H1 (cell line): ENCODE results near the gene KCNH5. TPM values are rescaled to one million over a fixed set of nuclear protein-coding genes. Genes with fewer than 3 reads are reported as not detected.

Experiments
- CTCF ChIA-PET: fragments of 300-600 bp; sonication (Branson Sonifier 250); formaldehyde crosslinking; loops from one replicate; lab custom pipeline; 2021; ENCODE audit not compliant: partially characterized antibody; lab: Charles Lee
- POLR2A ChIA-PET: fragments of 300-600 bp; sonication (Branson Sonifier 250); formaldehyde crosslinking; loops from one replicate; lab custom pipeline; 2021; ENCODE audit warnings: inconsistent platforms; ENCODE audit not compliant: partially characterized antibody; lab: Charles Lee
- DNase-seq, 2 experiments: peaks; one replicate each; pipeline versions ENCODE4 v3.0.0 to v3.0.0-alpha.2; 2010 to 2022; ENCODE audit warnings: low spot score in 2 of 2, low read depth in 1 of 2, mixed read lengths in 1 of 2
- FAIRE-seq: peaks from 2 replicates; lab custom pipeline; 2011; peaks lifted over from hg19 to GRCh38; lab: Jason Lieb, UNC
- H2AFZ ChIP-seq: 2 replicates; pipeline ENCODE4 v1.8.1; 2012; ENCODE audit warnings: low read length, inconsistent platforms
- H2AK5ac ChIP-seq: 2 replicates; pipeline ENCODE4 v1.6.1; 2013; ENCODE audit warnings: low read depth, low read length
- H2BK120ac ChIP-seq: replicated peaks from 2 replicates; pipeline ENCODE3; 2013; ENCODE audit warnings: low read depth, low read length, inconsistent platforms
- H2BK12ac ChIP-seq: 2 replicates; pipeline ENCODE4 v1.6.1; 2013; ENCODE audit warnings: low read depth, low read length
- H2BK15ac ChIP-seq: 2 replicates; pipeline ENCODE4 v1.6.1; 2013; ENCODE audit warnings: low read length
- H2BK20ac ChIP-seq: 2 replicates; pipeline ENCODE4 v1.6.1; 2013; ENCODE audit warnings: low read length
- H2BK5ac ChIP-seq: 2 replicates; pipeline ENCODE4 v1.6.1; 2013; ENCODE audit warnings: low read depth, low read length
- H3K14ac ChIP-seq: 2 replicates; pipeline ENCODE4 v1.6.1; 2013; ENCODE audit warnings: inconsistent platforms; ENCODE audit not compliant: insufficient read length
- H3K18ac ChIP-seq: 2 replicates; pipeline ENCODE4 v1.6.1; 2013; ENCODE audit warnings: low read length; ENCODE audit errors: extremely low read depth
- H3K23ac ChIP-seq: 2 replicates; pipeline ENCODE4 v1.6.1; 2013; ENCODE audit warnings: inconsistent platforms; ENCODE audit not compliant: insufficient read length
- H3K23me2 ChIP-seq: 2 replicates; pipeline ENCODE4 v1.6.1; 2013; ENCODE audit warnings: low read depth, low read length
- H3K27ac ChIP-seq: 2 replicates; pipeline ENCODE4 v1.6.1; 2011; ENCODE audit warnings: low read depth, low read length, inconsistent platforms
- H3K27me3 ChIP-seq, 4 experiments: replicated peaks in 1 of 4; 1 replicate in 1 of 4; 2 replicates in 3 of 4; pipeline versions ENCODE4 v1.6.1 to v1.8.1; 2011 to 2013; ENCODE audit warnings: low read length in 3 of 4, mild to moderate bottlenecking in 3 of 4, inconsistent platforms in 2 of 4, mixed read lengths in 2 of 4, moderate library complexity in 1 of 4; ENCODE audit not compliant: control insufficient read depth in 3 of 4, insufficient read depth in 3 of 4; ENCODE audit errors: extremely low read depth in 1 of 4
- H3K36me3 ChIP-seq, 4 experiments: 2 replicates each; pipeline versions ENCODE4 v1.6.1 to v1.8.1; 2011 to 2013; ENCODE audit warnings: mild to moderate bottlenecking in 4 of 4, low read length in 3 of 4, moderate library complexity in 2 of 4, control low read depth in 1 of 4, inconsistent platforms in 1 of 4; ENCODE audit not compliant: insufficient read depth in 4 of 4, control insufficient read depth in 2 of 4
- H3K4ac ChIP-seq: replicated peaks from 2 replicates; pipeline ENCODE3; 2013; ENCODE audit warnings: low read length, low read depth, mixed read lengths, inconsistent platforms; ENCODE audit not compliant: insufficient read length
- H3K4me1 ChIP-seq, 4 experiments: replicated peaks in 1 of 4; 1 replicate in 1 of 4; 2 replicates in 3 of 4; pipeline versions ENCODE4 v1.6.1 to v1.8.1; 2011 to 2013; ENCODE audit warnings: low read length in 3 of 4, inconsistent platforms in 2 of 4, mixed read lengths in 1 of 4; ENCODE audit not compliant: insufficient read depth in 4 of 4, control insufficient read depth in 3 of 4
- H3K4me2 ChIP-seq, 2 experiments: 2 replicates each; pipeline versions ENCODE4 v1.6.1 to v1.8.1; 2011 to 2013; ENCODE audit warnings: low read depth in 2 of 2, low read length in 2 of 2, control low read depth in 1 of 2, inconsistent platforms in 1 of 2, mild to moderate bottlenecking in 1 of 2; ENCODE audit not compliant: insufficient read depth in 1 of 2
- H3K4me3 ChIP-seq, 4 experiments: fragments of 200-600, 300-600 bp in 1 of 4; sonication (generic), shearing (Covaris generic), sonication (Bioruptor Twin) in 1 of 4; 2 replicates each; pipeline versions ENCODE4 v1.5.1 to v1.8.1; 2011 to 2016; ENCODE audit warnings: low read length in 4 of 4, low read depth in 3 of 4, control low read depth in 2 of 4, inconsistent platforms in 2 of 4, mild to moderate bottlenecking in 2 of 4, mixed read lengths in 1 of 4, moderate library complexity in 1 of 4; ENCODE audit not compliant: insufficient read depth in 2 of 4; ENCODE audit errors: extremely low read depth in 1 of 4
- H3K56ac ChIP-seq: replicated peaks from 2 replicates; pipeline ENCODE3; 2013; ENCODE audit warnings: low read depth, mild to moderate bottlenecking, mixed read lengths, low read length, inconsistent platforms; ENCODE audit not compliant: insufficient read length
- H3K79me1 ChIP-seq: 2 replicates; pipeline ENCODE4 v1.6.1; 2013; ENCODE audit warnings: low read depth, low read length, control low read depth
- H3K79me2 ChIP-seq, 2 experiments: 2 replicates each; pipeline versions ENCODE4 v1.6.1 to v1.8.1; 2012 to 2013; ENCODE audit warnings: low read length in 2 of 2, mild to moderate bottlenecking in 2 of 2, inconsistent platforms in 1 of 2; ENCODE audit not compliant: insufficient read depth in 2 of 2, control insufficient read depth in 1 of 2
- H3K9ac ChIP-seq, 4 experiments: replicated peaks in 1 of 4; 1 replicate in 1 of 4; 2 replicates in 3 of 4; pipeline versions ENCODE4 v1.6.1 to v1.8.1; 2011 to 2013; ENCODE audit warnings: low read depth in 3 of 4, low read length in 3 of 4, control low read depth in 2 of 4, mild to moderate bottlenecking in 2 of 4, moderate library complexity in 2 of 4, inconsistent platforms in 1 of 4; ENCODE audit errors: extremely low read depth in 1 of 4
- H3K9me3 ChIP-seq, 2 experiments: 2 replicates each; pipeline versions ENCODE4 v1.6.1 to v1.8.1; 2012 to 2013; ENCODE audit warnings: mild to moderate bottlenecking in 2 of 2, moderate library complexity in 2 of 2, control low read depth in 1 of 2, inconsistent platforms in 1 of 2, low read depth in 1 of 2, low read length in 1 of 2, mixed read lengths in 1 of 2; ENCODE audit not compliant: insufficient read depth in 2 of 2
- H4K20me1 ChIP-seq, 2 experiments: replicated peaks in 1 of 2; 2 replicates each; pipeline versions ENCODE3 to v1.8.1; 2011 to 2013; ENCODE audit warnings: inconsistent platforms in 2 of 2, low read length in 2 of 2, mild to moderate bottlenecking in 1 of 2; ENCODE audit not compliant: insufficient read depth in 2 of 2, control insufficient read depth in 1 of 2
- H4K5ac ChIP-seq: 2 replicates; pipeline ENCODE4 v1.6.1; 2013; ENCODE audit warnings: low read length, low read depth, mixed read lengths, inconsistent platforms; ENCODE audit not compliant: insufficient read length
- H4K8ac ChIP-seq: 2 replicates; pipeline ENCODE4 v1.8.0; 2013; ENCODE audit warnings: mild to moderate bottlenecking, moderate library complexity, low read length, inconsistent platforms; ENCODE audit not compliant: insufficient read depth; ENCODE audit errors: extremely low read depth
- H4K91ac ChIP-seq: replicated peaks from 2 replicates; pipeline ENCODE3; 2013; ENCODE audit warnings: low read length, mixed read lengths, inconsistent platforms; ENCODE audit not compliant: insufficient read length
- ATF2 ChIP-seq: IDR thresholded peaks from 2 replicates; pipeline ENCODE4 v1.6.1; 2012; ENCODE audit warnings: low read length, inconsistent platforms
- CREB1 ChIP-seq: IDR thresholded peaks from 2 replicates; pipeline ENCODE4 v1.6.1; 2012; ENCODE audit warnings: inconsistent platforms
- CTBP2 ChIP-seq: IDR thresholded peaks from 2 replicates; pipeline ENCODE4 v1.7.0; 2011; ENCODE audit warnings: borderline replicate concordance, mild to moderate bottlenecking, moderate library complexity, mixed read lengths, low read length; ENCODE audit not compliant: insufficient read depth, insufficient read length
- FOSL1 ChIP-seq: IDR thresholded peaks from 2 replicates; pipeline ENCODE4 v1.6.1; 2011; ENCODE audit warnings: mild to moderate bottlenecking, low read depth, low read length, moderate library complexity; ENCODE audit not compliant: insufficient read depth
- GABPA ChIP-seq: IDR thresholded peaks from 2 replicates; pipeline ENCODE4 v1.6.1; 2011; ENCODE audit warnings: mild to moderate bottlenecking, low read length, moderate library complexity, borderline replicate concordance; ENCODE audit not compliant: insufficient read depth
- HDAC6 ChIP-seq: IDR thresholded peaks from one replicate; pipeline ENCODE4 v1.7.1; 2012; ENCODE audit warnings: low read depth, mild to moderate bottlenecking, inconsistent platforms, low read length, moderate library complexity
- JUND ChIP-seq: IDR thresholded peaks from 2 replicates; pipeline ENCODE4 v1.6.1; 2011; ENCODE audit warnings: mild to moderate bottlenecking, improper control_type of control experiment, low read length
- POLR2AphosphoS5 ChIP-seq: IDR thresholded peaks from 2 replicates; pipeline ENCODE4 v1.6.1; 2011; ENCODE audit warnings: low read depth, low read length
- SIN3A ChIP-seq, 2 experiments: IDR thresholded peaks in 1 of 2; conservative IDR thresholded peaks in 1 of 2; 2 replicates each; pipeline ENCODE4 v1.6.1; 2011 to 2012; ENCODE audit warnings: low read length in 2 of 2, improper control_type of control experiment in 1 of 2, low read depth in 1 of 2, mild to moderate bottlenecking in 1 of 2
- SIRT6 ChIP-seq: IDR thresholded peaks from one replicate; pipeline ENCODE4 v1.7.1; 2012; ENCODE audit warnings: low read length, inconsistent platforms
- SP4 ChIP-seq: IDR thresholded peaks from 2 replicates; pipeline ENCODE4 v1.6.1; 2012; ENCODE audit warnings: low read length, inconsistent platforms
- SUZ12 ChIP-seq: fragments of 200-600 bp; sonication (generic); IDR thresholded peaks from 2 replicates; pipeline ENCODE4 v1.6.1; 2012; ENCODE audit warnings: mild to moderate bottlenecking, inconsistent platforms, low read length, moderate library complexity, mixed read lengths
- TEAD4 ChIP-seq: IDR thresholded peaks from 2 replicates; pipeline ENCODE4 v1.6.1; 2012; ENCODE audit warnings: low read depth, low read length, inconsistent platforms, mixed read lengths
- WGBS, 2 experiments: shearing (Covaris generic) in 1 of 2; methylation state at CpG; one replicate each; pipeline versions ENCODE4 v1.1.6 to v1.1.7; 2013 to 2015; ENCODE audit warnings: low lambda C conversion rate in 2 of 2, mixed read lengths in 2 of 2, inconsistent platforms in 1 of 2, low coverage in 1 of 2, missing lambda C conversion rate in 1 of 2; ENCODE audit not compliant: insufficient replicate concordance in 2 of 2, insufficient coverage in 1 of 2, insufficient read length in 1 of 2; ENCODE audit errors: extremely low coverage in 1 of 2, missing lambda C conversion rate in 1 of 2; 5-methylcytosine and 5-hydroxymethylcytosine counted together
- polyA plus RNA-seq, 7 experiments: library from polyadenylated mRNA; depleted of rRNA in 3 of 7; stranded (reverse) in 5 of 7; unstranded in 2 of 7; fragments of >200 nt in 5 of 7; fragments of 200-250 nt in 2 of 7; gene quantifications; 1 replicate in 5 of 7; 2 replicates in 1 of 7; 4 replicates in 1 of 7; pipeline versions ENCODE4 v1.2.1 to v1.2.3, GENCODE V29; 2011 to 2013; ENCODE audit warnings: missing spikeins in 2 of 7, mixed read lengths in 2 of 7
- total RNA-seq: library from RNA; stranded (reverse); fragmentation: NEBNext Ultra II Directional; extraction: Animal tissue kit (Norgen Biotek cat#: 25700); gene quantifications from 2 replicates; pipeline ENCODE4 v1.2.1, GENCODE V29; 2021

The KCNH5 gene
- total and polyA plus RNA-seq, 2 of the 8 experiments (the other 6 are each of a cell fraction or from before 2014, with no cell fraction given) = 0.24 to 0.50 TPM

GRCh38 chr14:62885451-62885850 lies 159.8 kb downstream of the KCNH5 start:
- Histone ChIP-seq H3K27ac (no peak overlapping the region), H3K9ac (no peak overlapping the region), H3K4me1 (peaks cover 0 to 5% (median 0%) of the 10 kb centered on the region in 4 experiments; a peak in 2 of 7 replicates), H3K36me3 (no peaks in the 10 kb centered on the region), H2BK5ac (no peak overlapping the region), H4K5ac (no peak overlapping the region), H3K4me2 (no peak overlapping the region), H4K8ac (no peak overlapping the region), H2BK12ac (no peak overlapping the region), H4K91ac (no peak overlapping the region), H2AK5ac (no peak overlapping the region), H3K27me3 (no peaks in the 10 kb centered on the region), H3K23ac (no peak overlapping the region), H3K4me3 (no peak overlapping the region), H3K18ac (no peak overlapping the region), H2BK120ac (no peak overlapping the region), H3K4ac (no peak overlapping the region), H2BK20ac (no peak overlapping the region), H3K9me3 (no peaks in the 10 kb centered on the region), H3K23me2 (no peaks in the 10 kb centered on the region), H3K79me1 (no peaks in the 10 kb centered on the region), H2BK15ac (no peak overlapping the region), H3K14ac (no peak overlapping the region), H2AFZ (no peak overlapping the region), H3K56ac (no peak overlapping the region), H4K20me1 (no peaks in the 10 kb centered on the region), H3K79me2 (no peaks in the 10 kb centered on the region)
- 94% methylated on average over 2 of the region's 2 CpGs; no CpG with 5 or more reads in 1 of the 2 experiments for WGBS, 2 experiments
- POLR2A ChIA-PET = no interaction called here
- FAIRE-seq (no peak), DNase-seq (no peak)
- CTCF ChIA-PET = no interaction called here
- no peak for TF ChIP-seq SUZ12
- no peak for TF ChIP-seq SP4
- no peak for TF ChIP-seq JUND
- no peak for TF ChIP-seq SIRT6
- no peak for TF ChIP-seq POLR2AphosphoS5
- no peak for TF ChIP-seq CREB1
- no peak for TF ChIP-seq SIN3A (conservative IDR thresholded peaks at IDR 0.05 in 1 of 2, IDR thresholded peaks at IDR 0.05 in 1 of 2; ENCODE audit: low read depth in 1 of 2, low read length in 2 of 2)
- TF ChIP-seq CTBP2 = no peak
- TF ChIP-seq ATF2 = no peak
- no peak for TF ChIP-seq HDAC6
- no peak for TF ChIP-seq GABPA
- TF ChIP-seq TEAD4 = no peak
- no peak for TF ChIP-seq FOSL1
